HG03442 (cell line): ENCODE measurements around the gene TRMT1.
"Not testable (repeated sequence)": the region's sequence is repeated elsewhere in the genome, so short reads cannot be mapped to it uniquely, and the experiment has no call there.

ENCODE experiments used
- ATAC-seq: cut with Tn5 transposase; IDR thresholded peaks from one replicate; pipeline ENCODE4 v1.9.1; 2021; ENCODE audit warnings: mild to moderate bottlenecking, moderate library complexity; ENCODE audit not compliant: unreplicated experiment

The TRMT1 gene

GRCh38 chr19:13116282-13117175 is at the start of gene TRMT1:
TSS of gene TRMT1 (minus strand) at chr19:13116740. CDS start at chr19:13116399, 341 bp downstream.
- ATAC-seq: peak; percentile 48

DNA sequence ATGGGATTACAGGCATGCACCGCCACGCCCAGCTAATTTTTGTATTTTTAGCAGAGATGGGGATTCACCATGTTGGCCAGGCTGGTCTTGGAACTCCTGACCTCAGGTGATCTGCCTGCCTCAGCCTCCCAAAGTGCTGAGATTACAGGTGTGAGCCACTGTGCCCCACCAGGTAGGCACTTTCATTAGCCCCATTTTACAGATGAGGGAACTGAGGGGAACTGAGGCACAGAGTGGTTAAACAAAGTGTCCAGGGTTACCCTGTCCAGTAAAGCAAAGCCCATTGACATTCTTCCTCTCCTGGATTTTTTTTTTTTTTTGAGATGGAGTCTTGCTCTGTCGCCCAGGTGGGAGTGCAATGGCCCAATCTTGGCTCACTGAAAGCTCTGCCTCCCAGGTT is 49.6 kb upstream of the TRMT1 start:
- ATAC-seq: not testable (repeated sequence)

DNA sequence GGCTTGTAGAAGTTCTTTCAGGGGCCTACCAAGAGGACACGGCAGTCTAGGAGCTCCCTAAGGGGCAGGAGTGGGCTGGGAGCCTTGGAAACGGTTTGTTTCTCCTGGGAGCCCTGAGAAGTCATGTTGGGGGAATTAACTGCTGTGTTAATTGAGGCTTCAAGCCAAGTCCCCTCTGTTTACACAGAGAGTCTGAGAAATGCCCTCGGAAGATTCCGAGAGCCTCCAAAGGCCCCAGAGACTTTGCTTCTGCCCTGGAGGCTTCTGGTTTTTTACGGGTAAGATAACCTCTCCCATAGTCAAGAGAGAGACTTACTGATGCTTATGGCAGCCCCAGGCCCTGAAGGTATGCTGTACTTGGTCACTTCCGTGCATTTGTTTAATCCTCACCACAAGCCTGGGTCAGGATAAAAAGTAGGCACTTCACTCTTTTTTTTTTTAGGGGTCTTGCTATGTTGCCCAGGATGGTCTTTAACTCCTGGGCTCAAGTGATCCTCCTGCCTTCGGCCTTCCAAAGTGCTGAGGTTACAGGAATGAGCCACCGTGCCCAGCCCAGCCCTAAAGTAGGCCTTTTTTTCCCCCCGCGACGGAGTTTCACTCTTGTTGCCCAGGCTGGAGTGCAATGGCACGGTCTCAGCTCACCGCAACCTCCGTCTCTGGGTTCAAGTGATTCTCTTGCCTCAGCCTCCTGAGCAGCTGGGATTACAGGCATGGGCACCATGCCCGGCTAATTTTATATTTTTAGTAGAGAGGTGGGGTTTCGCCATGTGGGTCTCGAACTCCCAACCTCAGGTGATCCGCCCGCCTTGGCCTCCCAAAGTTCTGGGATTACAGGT is 48.8 kb upstream of the TRMT1 start:
- no peak for ATAC-seq

GRCh38 chr19:13164343-13165161 is 48.0 kb upstream of the TRMT1 start:
- ATAC-seq: no peak

DNA sequence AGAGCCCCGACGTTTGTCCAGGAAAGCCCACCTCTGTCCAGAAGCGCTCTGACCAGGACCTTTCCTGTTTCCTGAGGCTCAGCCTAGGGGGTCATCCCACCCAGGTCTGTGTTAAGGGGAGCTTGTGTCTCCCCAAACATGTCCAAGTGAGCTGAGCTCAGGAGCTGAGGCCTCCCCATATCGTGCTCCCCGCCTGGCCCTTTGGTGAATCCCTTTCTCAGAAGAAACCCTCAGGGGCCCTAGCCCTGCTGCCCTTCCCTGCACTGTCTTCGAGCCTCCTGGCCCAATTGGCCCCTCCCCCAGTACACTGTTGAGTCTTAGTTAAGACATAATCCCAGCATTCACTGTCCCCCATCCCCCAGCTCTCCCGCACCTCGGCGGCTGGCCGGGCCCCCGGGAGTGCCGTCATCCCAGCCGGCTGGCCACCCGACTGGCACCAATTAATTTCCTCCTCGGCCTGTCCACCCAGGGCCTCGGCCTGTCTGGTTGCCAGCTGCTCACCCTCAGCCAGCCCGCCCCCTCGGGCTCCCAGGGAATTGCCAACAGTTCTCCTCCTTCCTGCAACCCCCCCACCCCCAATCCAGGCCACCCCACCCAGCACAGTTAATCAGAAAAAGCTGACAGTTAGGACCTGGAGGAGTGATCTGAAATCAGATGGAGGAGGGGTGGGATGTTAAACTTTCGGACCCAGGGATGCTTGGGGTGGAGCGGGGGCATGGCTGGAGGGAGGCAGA is 47.2 kb upstream of the TRMT1 start:
- ATAC-seq: no peak

- peak; percentile 41 for ATAC-seq
Measured at GRCh38 chr19:13162724-13163608, 46.4 kb upstream of the TRMT1 start.

- no peak for ATAC-seq
Measured at GRCh38 chr19:13160557-13160956, 44.0 kb upstream of the TRMT1 start.

DNA sequence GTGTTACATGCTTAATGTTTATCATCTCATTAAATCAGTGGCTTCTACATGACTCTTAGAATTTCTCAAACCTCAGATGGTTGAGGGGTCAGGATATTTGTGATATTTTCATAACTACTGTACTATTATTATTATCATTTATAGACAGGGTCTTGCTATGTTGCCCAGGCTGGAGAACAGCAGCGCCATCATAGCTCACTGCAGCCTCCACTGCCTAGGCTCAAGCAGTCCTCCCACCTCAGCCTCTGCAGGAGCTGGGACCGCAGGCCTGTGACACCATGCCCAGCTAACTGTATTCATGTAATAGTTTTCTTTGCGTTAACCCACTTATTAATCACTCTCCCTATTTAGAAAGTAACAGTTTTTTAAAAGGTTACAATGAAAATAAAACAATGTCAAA is 43.2 kb upstream of the TRMT1 start:
- no peak for ATAC-seq

DNA sequence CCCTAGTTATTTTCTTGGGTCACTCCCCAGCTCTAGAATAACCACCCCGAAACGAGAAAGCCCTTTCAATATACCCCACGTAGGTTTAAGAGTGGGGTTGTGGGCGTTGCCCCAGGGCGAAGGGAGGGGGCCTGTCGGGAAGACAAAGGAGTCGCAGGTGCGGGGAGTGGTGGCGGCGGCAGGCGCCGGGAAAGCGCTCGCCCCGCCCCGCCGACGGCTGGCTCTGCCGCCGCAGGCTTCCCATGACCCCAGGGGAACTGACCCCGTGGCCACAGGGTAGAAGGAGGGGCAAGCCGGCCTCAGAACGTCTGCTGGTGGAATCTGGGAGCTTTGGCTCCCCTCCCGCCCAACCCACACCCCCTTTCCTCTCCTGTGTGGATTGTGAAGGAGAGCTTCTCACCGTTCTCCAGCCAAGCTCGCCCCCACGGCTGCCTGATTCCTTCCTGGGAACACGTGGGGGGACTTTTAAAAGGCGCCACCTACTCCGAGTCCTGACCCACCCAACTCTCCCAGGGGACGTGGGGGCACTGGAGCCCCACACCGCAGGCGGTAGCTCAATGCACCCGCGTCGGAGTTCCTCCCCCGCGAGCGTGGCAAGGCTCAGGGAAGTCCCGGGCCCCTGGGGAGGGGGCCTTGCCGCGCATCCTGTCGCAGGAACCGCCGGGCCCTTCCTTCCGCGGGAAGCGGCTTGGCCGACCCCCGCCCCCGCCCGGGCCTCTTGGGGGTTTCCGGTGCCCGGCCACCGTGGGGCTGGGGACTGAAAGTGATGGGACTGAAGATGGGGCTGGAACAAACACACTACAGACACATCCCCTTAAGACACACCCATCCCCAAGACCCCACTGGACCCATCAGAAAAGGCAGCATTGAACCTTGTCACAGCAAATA is 39.2 kb upstream of the TRMT1 start:
- no peak for ATAC-seq

- ATAC-seq: no peak
Measured at GRCh38 chr19:13154911-13155471, 38.5 kb upstream of the TRMT1 start.

DNA sequence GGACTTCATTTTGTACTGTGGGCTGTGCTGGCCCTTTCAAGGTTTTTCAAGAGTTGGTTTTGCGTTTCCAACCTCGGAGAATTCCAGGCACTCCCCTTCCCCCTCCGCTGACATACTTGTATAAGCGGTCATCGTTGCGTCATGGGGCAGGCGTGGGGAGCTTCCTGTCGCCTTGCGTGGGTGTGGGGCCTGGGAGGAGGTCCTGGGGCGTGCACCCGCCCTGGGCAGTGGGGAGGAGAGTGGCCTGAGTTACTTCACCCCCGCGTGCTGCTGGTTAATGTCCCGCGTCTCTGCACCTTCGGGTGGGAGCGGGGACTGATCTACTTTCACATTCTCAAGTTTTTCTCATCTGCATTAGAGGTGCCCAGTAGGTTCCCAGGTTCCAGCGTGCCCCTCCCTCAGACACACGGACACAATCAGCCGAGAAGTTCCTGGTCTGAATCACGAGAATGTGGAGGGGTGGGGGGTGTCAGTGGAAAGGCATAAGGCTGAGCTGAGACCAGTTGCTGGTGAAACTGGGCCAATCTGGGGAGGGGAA is 37.8 kb upstream of the TRMT1 start:
- ATAC-seq: no peak

DNA sequence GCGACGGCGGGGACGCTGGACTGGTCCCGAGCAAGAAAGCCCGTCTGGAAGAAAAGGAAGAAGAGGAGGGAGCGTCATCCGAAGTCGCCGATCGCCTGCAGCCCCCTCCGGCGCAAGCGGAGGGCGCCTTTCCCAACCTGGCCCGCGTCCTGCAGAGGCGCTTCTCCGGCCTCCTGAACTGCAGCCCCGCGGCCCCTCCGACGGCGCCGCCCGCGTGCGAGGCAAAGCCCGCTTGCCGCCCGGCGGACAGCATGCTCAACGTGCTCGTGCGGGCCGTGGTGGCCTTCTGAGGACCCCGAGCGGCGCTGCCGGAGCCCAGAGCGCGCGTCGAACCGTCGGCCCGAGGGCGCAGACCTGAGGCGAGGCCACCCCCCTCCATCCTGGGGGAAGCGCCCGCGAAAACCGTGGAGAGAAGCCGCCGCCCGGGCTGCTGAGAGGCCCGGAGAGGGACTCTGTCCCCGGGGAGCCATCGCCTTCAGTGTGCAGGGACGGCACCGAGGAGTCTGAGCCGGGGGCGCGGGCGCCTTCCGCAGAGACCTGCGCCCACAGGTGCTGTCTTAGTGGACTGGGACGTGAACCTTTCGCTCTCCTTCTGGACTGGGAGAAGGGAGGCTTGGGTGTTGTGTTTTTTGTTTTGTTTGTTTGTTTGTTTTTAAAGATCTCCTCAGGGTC is 37.2 kb upstream of the TRMT1 start:
- ATAC-seq: no peak

GRCh38 chr19:13152974-13153568 is 36.5 kb upstream of the TRMT1 start:
- peak; percentile 24 for ATAC-seq

DNA sequence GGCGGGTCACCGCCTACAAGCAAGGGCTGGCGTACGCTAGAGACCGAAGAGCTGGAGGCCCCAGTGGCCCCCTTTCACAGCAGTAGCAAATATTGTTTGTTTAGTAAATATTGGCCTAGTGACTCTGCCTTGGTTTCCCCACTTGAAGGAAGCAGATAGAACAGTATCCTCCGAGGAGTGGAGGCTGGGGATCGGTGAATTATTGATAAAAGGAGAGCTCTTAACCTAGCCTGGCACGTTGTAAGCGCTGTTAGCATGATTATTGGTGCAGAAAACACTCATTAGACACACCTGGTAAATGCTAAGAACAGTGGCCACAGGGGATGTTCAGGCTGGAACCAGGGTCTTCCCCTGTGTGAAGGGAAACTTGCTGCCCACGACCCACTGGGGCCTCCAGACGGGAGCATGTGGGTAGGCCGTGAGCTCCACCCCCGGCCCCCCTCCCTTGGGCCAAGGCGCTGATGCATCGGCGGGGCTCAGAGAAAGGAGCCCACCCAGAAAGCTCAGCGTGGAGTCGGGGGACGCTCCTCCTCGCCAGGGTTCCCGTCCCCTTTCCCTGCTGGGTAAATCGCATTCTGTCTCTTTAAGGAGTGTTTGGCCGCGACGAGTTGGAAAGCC is 35.9 kb upstream of the TRMT1 start:
- ATAC-seq: peak; percentile 4

GRCh38 chr19:13151605-13152355 is 35.2 kb upstream of the TRMT1 start:
- ATAC-seq: peak; percentile 38
